GM23338 (cell line): ENCODE measurements around the gene TGFBR3. TPM values are rescaled to one million over a fixed set of nuclear protein-coding genes. Genes with fewer than 3 reads are reported as not detected.

Source experiments
- ATAC-seq: fragments of 200-7000 bp; cut with Tn5 transposase; 3 replicates; pipeline ENCODE4 v1.9.1; 2020
- DNase-seq: peaks from one replicate; pipeline ENCODE4 v3.0.0-alpha.2; 2015; ENCODE audit warnings: low spot score
- H2AFZ ChIP-seq: fragments of 200-600 bp; sonication (generic); 2 replicates; pipeline ENCODE4 v1.8.0; 2016; ENCODE audit warnings: antibody characterized with exemption, mild to moderate bottlenecking, moderate library complexity
- H3F3A ChIP-seq: fragments of 200-600 bp; sonication (generic); replicated peaks from 2 replicates; pipeline ENCODE4 v1.8.0; 2017; ENCODE audit warnings: antibody characterized with exemption, mixed run types, low read depth
- H3K27ac ChIP-seq: fragments of 200-600 bp; sonication (generic); 2 replicates; pipeline ENCODE4 v1.6.1; 2016; ENCODE audit warnings: low read depth
- H3K27me3 ChIP-seq: fragments of 200-600 bp; sonication (generic); 2 replicates; pipeline ENCODE4 v1.8.0; 2016; ENCODE audit warnings: mild to moderate bottlenecking, mixed run types, moderate library complexity; ENCODE audit not compliant: insufficient read depth
- H3K36me3 ChIP-seq: fragments of 200-600 bp; sonication (generic); 2 replicates; pipeline ENCODE4 v1.8.0; 2016; ENCODE audit warnings: mild to moderate bottlenecking; ENCODE audit not compliant: insufficient read depth
- H3K4me1 ChIP-seq: fragments of 200-600 bp; sonication (generic); 2 replicates; pipeline ENCODE4 v1.8.0; 2016; ENCODE audit warnings: mild to moderate bottlenecking, moderate library complexity; ENCODE audit not compliant: insufficient read depth
- H3K4me2 ChIP-seq: fragments of 200-600 bp; sonication (generic); 2 replicates; pipeline ENCODE4 v1.7.1; 2017; ENCODE audit warnings: mixed run types
- H3K4me3 ChIP-seq: fragments of 200-600 bp; sonication (generic); 2 replicates; pipeline ENCODE4 v1.6.1; 2016; ENCODE audit warnings: mixed run types
- H3K79me2 ChIP-seq: fragments of 200-600 bp; sonication (generic); replicated peaks from 2 replicates; pipeline ENCODE4 v1.8.0; 2017; ENCODE audit warnings: mild to moderate bottlenecking; ENCODE audit not compliant: insufficient read depth
- H3K9me2 ChIP-seq: fragments of 200-600 bp; sonication (generic); 2 replicates; pipeline ENCODE4 v1.8.0; 2017; ENCODE audit not compliant: insufficient read depth
- H4K20me1 ChIP-seq: fragments of 200-600 bp; sonication (generic); replicated peaks from 2 replicates; pipeline ENCODE4 v1.8.0; 2017; ENCODE audit warnings: mild to moderate bottlenecking; ENCODE audit not compliant: insufficient read depth
- H3K27ac Mint-ChIP-seq: 2 replicates; pipeline ENCODE4 v1.8.0; 2020; ENCODE audit warnings: inconsistent platforms, mild to moderate bottlenecking, moderate library complexity, mixed read lengths
- H3K27me3 Mint-ChIP-seq: 3 replicates; pipeline ENCODE4 v1.8.0; 2022; ENCODE audit warnings: low read depth, mild to moderate bottlenecking, moderate library complexity, mixed read lengths, inconsistent platforms; ENCODE audit not compliant: insufficient read depth, poor library complexity
- H3K36me3 Mint-ChIP-seq: 3 replicates; pipeline ENCODE4 v1.8.0; 2021; ENCODE audit warnings: low read depth, mild to moderate bottlenecking, inconsistent platforms, moderate library complexity, mixed read lengths
- H3K4me1 Mint-ChIP-seq: 3 replicates; pipeline ENCODE4 v1.8.0; 2020; ENCODE audit warnings: mild to moderate bottlenecking, inconsistent platforms, mixed read lengths
- H3K4me3 Mint-ChIP-seq: 3 replicates; pipeline ENCODE4 v1.8.0; 2021; ENCODE audit warnings: moderate library complexity, mild to moderate bottlenecking, inconsistent platforms, mixed read lengths
- H3K9me3 Mint-ChIP-seq: 3 replicates; pipeline ENCODE4 v1.8.0; 2020; ENCODE audit warnings: moderate library complexity, mild to moderate bottlenecking, inconsistent platforms, mixed read lengths
- CREB1 ChIP-seq: fragments of 250-450 bp; sonication (Bioruptor Pico); IDR thresholded peaks from 2 replicates; pipeline ENCODE4 v1.5.0; 2020; ENCODE audit warnings: low read depth, mild to moderate bottlenecking, moderate library complexity
- CTCF ChIP-seq, 2 experiments: fragments of 200-600 bp in 1 of 2; sonication (generic) in 1 of 2; conservative IDR thresholded peaks; 2 replicates each; pipeline versions ENCODE4 v1.5.1 to v1.6.1; 2016 to 2017; ENCODE audit warnings: antibody characterized with exemption in 2 of 2, low read depth in 2 of 2, mild to moderate bottlenecking in 2 of 2, moderate library complexity in 1 of 2
- ETS1 ChIP-seq: IDR thresholded peaks from 2 replicates; pipeline ENCODE4 v1.6.1; 2016; ENCODE audit warnings: antibody characterized with exemption
- EZH2 ChIP-seq: fragments of 200-600 bp; sonication (generic); IDR thresholded peaks from one replicate; pipeline ENCODE4 v1.8.0; 2017; ENCODE audit warnings: antibody characterized with exemption, mild to moderate bottlenecking, low read depth; ENCODE audit not compliant: unreplicated experiment
- EZH2phosphoT487 ChIP-seq: fragments of 200-600 bp; sonication (generic); IDR thresholded peaks from one replicate; pipeline ENCODE4 v1.8.1; 2018; ENCODE audit warnings: antibody characterized with exemption; ENCODE audit not compliant: unreplicated experiment
- JUNB ChIP-seq: IDR thresholded peaks from one replicate; pipeline ENCODE4 v1.6.1; 2016; ENCODE audit warnings: antibody characterized with exemption; ENCODE audit not compliant: unreplicated experiment
- NANOG ChIP-seq: IDR thresholded peaks from 2 replicates; pipeline ENCODE4 v1.6.1; 2016; ENCODE audit warnings: antibody characterized with exemption, borderline replicate concordance
- POLR2AphosphoS5 ChIP-seq: IDR thresholded peaks from 2 replicates; pipeline ENCODE4 v1.6.1; 2016; ENCODE audit warnings: antibody characterized with exemption, low read depth
- REST ChIP-seq: IDR thresholded peaks from one replicate; pipeline ENCODE4 v1.6.1; 2018; ENCODE audit warnings: antibody characterized with exemption; ENCODE audit not compliant: unreplicated experiment
- STAT1 ChIP-seq: IDR thresholded peaks from one replicate; pipeline ENCODE4 v1.6.1; 2016; ENCODE audit warnings: antibody characterized with exemption; ENCODE audit not compliant: unreplicated experiment
- ZNF114 ChIP-seq: fragments of 250-450 bp; sonication (Bioruptor Pico); IDR thresholded peaks from 2 replicates; pipeline ENCODE4 v1.5.0; 2020; ENCODE audit warnings: mild to moderate bottlenecking, moderate library complexity
- ZNF331 ChIP-seq: fragments of 250-450 bp; sonication (Bioruptor Pico); IDR thresholded peaks from 2 replicates; pipeline ENCODE4 v1.5.0; 2020; ENCODE audit warnings: low read depth, mild to moderate bottlenecking, moderate library complexity
- polyA plus RNA-seq: library from polyadenylated mRNA; unstranded; fragments of >200 nt; fragmentation: Nextera tagmentation; extraction: Ambion mirVana; gene quantifications from 2 replicates; pipeline ENCODE4 v1.2.1, GENCODE V29; 2016
- total RNA-seq: library from RNA; depleted of rRNA; stranded (reverse); fragments of >200 nt; shearing (Covaris generic); gene quantifications from 2 replicates; pipeline ENCODE4 v1.2.3, GENCODE V29; 2014
- TF ChIP-seq, protein P1 (sequence below): fragments of 250-450 bp; sonication (Bioruptor Pico); IDR thresholded peaks from 2 replicates; pipeline ENCODE4 v1.5.0; 2020; ENCODE audit warnings: mild to moderate bottlenecking, moderate library complexity

TGFBR3 gene
- total and polyA plus RNA-seq, 2 experiments from 2014 or later = 1.7 to 2.9 TPM

DNA sequence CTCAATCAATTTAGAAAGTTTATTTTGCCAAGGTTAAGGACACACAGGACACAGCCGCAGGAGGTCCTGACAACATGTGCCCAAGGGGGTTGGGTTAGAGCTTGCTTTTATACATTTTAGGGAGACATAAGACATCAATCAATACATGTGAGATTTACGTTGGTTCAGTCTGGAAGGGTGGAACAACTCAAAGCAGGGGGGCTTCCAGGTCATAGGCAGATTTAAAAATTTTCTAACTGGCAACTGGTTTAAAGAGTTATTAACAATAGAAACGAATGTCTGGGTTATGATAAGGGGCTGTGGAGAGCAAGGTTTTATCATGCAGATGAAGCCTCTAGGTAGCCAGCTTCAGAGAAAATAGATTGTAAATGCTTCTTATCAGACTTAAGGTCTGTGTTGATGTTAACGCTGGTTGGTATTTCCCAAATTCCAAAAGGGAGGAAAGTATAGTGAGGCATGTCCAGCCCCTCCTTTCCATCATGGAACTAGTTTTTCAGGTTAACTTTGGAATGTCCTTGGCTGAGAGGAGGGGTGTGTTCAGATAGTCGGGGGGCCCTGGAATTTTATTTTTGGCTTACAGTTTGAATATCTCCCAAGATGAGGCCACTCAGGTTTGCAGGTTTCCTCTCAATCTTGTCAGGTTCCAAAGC lies 31.0 kb upstream of the TGFBR3 start:
- Mint-ChIP-seq H3K27me3 (peaks cover 2% of the 10 kb centered on the region), H3K9me3 (0 out of 3 replicates have a peak, but pooled peaks cover 3% of the 10 kb centered on the region), H3K27ac (no peak overlapping the region), H3K36me3 (no peaks in the 10 kb centered on the region), H3K4me3 (no peak overlapping the region), H3K4me1 (peaks cover 15% of the 10 kb centered on the region)
- Histone ChIP-seq H3F3A (no peaks in the 10 kb centered on the region), H3K27me3 (no peaks in the 10 kb centered on the region), H3K79me2 (no peaks in the 10 kb centered on the region), H3K4me3 (no peak overlapping the region), H4K20me1 (no peaks in the 10 kb centered on the region), H3K36me3 (no peaks in the 10 kb centered on the region), H3K27ac (no peak overlapping the region), H3K4me1 (peaks cover 5% of the 10 kb centered on the region; the same call in 1 of the 2 replicates), H2AFZ (0 out of 2 replicates have a peak overlapping the region, but pooled peaks have one; percentile 24), H3K4me2 (0 out of 2 replicates have a peak overlapping the region, but pooled peaks have one; percentile 8), H3K9me2 (no peaks in the 10 kb centered on the region)
- peak; percentile 33 for DNase-seq
- ATAC-seq = no peak; the same call in 2 of the 3 replicates
- no peak for TF ChIP-seq CTCF (conservative IDR thresholded peaks at IDR 0.05; ENCODE audit: low read depth in 2 of 2)
- no peak for TF ChIP-seq ZNF331 (CRISPR knock-in tag)
- no peak for TF ChIP-seq POLR2AphosphoS5
- TF ChIP-seq REST = no peak
- no peak for TF ChIP-seq NANOG
- TF ChIP-seq JUNB = no peak
- no peak for TF ChIP-seq EZH2
- TF ChIP-seq CREB1 (CRISPR knock-in tag) = no peak
- TF ChIP-seq, protein P1, sequence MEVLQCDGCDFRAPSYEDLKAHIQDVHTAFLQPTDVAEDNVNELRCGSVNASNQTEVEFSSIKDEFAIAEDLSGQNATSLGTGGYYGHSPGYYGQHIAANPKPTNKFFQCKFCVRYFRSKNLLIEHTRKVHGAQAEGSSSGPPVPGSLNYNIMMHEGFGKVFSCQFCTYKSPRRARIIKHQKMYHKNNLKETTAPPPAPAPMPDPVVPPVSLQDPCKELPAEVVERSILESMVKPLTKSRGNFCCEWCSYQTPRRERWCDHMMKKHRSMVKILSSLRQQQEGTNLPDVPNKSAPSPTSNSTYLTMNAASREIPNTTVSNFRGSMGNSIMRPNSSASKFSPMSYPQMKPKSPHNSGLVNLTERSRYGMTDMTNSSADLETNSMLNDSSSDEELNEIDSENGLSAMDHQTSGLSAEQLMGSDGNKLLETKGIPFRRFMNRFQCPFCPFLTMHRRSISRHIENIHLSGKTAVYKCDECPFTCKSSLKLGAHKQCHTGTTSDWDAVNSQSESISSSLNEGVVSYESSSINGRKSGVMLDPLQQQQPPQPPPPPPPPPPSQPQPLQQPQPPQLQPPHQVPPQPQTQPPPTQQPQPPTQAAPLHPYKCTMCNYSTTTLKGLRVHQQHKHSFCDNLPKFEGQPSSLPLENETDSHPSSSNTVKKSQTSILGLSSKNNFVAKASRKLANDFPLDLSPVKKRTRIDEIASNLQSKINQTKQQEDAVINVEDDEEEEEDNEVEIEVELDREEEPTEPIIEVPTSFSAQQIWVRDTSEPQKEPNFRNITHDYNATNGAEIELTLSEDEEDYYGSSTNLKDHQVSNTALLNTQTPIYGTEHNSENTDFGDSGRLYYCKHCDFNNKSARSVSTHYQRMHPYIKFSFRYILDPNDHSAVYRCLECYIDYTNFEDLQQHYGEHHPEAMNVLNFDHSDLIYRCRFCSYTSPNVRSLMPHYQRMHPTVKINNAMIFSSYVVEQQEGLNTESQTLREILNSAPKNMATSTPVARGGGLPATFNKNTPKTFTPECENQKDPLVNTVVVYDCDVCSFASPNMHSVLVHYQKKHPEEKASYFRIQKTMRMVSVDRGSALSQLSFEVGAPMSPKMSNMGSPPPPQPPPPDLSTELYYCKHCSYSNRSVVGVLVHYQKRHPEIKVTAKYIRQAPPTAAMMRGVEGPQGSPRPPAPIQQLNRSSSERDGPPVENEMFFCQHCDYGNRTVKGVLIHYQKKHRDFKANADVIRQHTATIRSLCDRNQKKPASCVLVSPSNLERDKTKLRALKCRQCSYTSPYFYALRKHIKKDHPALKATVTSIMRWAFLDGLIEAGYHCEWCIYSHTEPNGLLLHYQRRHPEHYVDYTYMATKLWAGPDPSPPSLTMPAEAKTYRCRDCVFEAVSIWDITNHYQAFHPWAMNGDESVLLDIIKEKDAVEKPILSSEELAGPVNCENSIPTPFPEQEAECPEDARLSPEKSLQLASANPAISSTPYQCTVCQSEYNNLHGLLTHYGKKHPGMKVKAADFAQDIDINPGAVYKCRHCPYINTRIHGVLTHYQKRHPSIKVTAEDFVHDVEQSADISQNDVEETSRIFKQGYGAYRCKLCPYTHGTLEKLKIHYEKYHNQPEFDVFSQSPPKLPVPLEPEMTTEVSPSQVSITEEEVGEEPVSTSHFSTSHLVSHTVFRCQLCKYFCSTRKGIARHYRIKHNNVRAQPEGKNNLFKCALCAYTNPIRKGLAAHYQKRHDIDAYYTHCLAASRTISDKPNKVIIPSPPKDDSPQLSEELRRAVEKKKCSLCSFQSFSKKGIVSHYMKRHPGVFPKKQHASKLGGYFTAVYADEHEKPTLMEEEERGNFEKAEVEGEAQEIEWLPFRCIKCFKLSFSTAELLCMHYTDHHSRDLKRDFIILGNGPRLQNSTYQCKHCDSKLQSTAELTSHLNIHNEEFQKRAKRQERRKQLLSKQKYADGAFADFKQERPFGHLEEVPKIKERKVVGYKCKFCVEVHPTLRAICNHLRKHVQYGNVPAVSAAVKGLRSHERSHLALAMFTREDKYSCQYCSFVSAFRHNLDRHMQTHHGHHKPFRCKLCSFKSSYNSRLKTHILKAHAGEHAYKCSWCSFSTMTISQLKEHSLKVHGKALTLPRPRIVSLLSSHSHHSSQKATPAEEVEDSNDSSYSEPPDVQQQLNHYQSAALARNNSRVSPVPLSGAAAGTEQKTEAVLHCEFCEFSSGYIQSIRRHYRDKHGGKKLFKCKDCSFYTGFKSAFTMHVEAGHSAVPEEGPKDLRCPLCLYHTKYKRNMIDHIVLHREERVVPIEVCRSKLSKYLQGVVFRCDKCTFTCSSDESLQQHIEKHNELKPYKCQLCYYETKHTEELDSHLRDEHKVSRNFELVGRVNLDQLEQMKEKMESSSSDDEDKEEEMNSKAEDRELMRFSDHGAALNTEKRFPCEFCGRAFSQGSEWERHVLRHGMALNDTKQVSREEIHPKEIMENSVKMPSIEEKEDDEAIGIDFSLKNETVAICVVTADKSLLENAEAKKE (CRISPR knock-in tag) = no peak
- no peak for TF ChIP-seq EZH2phosphoT487
- no peak for TF ChIP-seq ETS1
- TF ChIP-seq STAT1 = no peak
- no peak for TF ChIP-seq ZNF114
